ENCODE results near the gene SREBF2. TPM values are rescaled to one million over a fixed set of nuclear protein-coding genes. Genes with fewer than 3 reads are reported as not detected.
"Not testable (repeated sequence)": the region's sequence is repeated elsewhere in the genome, so short reads cannot be mapped to it uniquely, and the experiment has no call there.

The SREBF2 gene
- total RNA-seq, 1 donor, result 95.9 TPM

GRCh38 chr22:41841085-41841712, 8.3 kb downstream of the SREBF2 start:
- DNase-seq (ENCODE audit: low read depth in 2 of 3, low spot score in 2 of 3), result no peak

GRCh38 chr22:41842996-41843970, 10.4 kb downstream of the SREBF2 start:
- DNase-seq (ENCODE audit: low read depth in 2 of 3, low spot score in 2 of 3), result no peak

GRCh38 chr22:41844036-41844435, 11.1 kb downstream of the SREBF2 start:
- DNase-seq (ENCODE audit: low read depth in 2 of 3, low spot score in 2 of 3), result no peak

GRCh38 chr22:41844513-41844912, 11.6 kb downstream of the SREBF2 start:
- no peak for DNase-seq (ENCODE audit: low read depth in 2 of 3, low spot score in 2 of 3)

GRCh38 chr22:41845380-41846267, 12.7 kb downstream of the SREBF2 start:
- peak in 2 of 3 donors; percentile 20 to 32 for DNase-seq (ENCODE audit: low read depth in 2 of 3, low spot score in 2 of 3)

GRCh38 chr22:41846268-41846987, 13.5 kb downstream of the SREBF2 start:
- DNase-seq (ENCODE audit: low read depth in 2 of 3, low spot score in 2 of 3), result no peak

- DNase-seq (ENCODE audit: low read depth in 2 of 3, low spot score in 2 of 3), result no peak
Observed at GRCh38 chr22:41847300-41847699, 14.4 kb downstream of the SREBF2 start.

- peak in 1 of 3 donors; percentile 48 for DNase-seq (ENCODE audit: low read depth in 2 of 3, low spot score in 2 of 3)
Observed at GRCh38 chr22:41848468-41848867, 15.6 kb downstream of the SREBF2 start.

GRCh38 chr22:41856469-41856868, 23.6 kb downstream of the SREBF2 start:
- no peak for DNase-seq (ENCODE audit: low read depth in 2 of 3, low spot score in 2 of 3)

GRCh38 chr22:41857155-41857859, 24.4 kb downstream of the SREBF2 start:
- peak; percentile 49 to 78 (median 71) for DNase-seq (ENCODE audit: low read depth in 2 of 3, low spot score in 2 of 3)

GRCh38 chr22:41857860-41858199, 24.9 kb downstream of the SREBF2 start:
- DNase-seq (ENCODE audit: low read depth in 2 of 3, low spot score in 2 of 3), result no peak

GRCh38 chr22:41862160-41862529, 29.2 kb downstream of the SREBF2 start:
- peak in 2 of 3 donors; percentile 19 to 32 for DNase-seq (ENCODE audit: low read depth in 2 of 3, low spot score in 2 of 3)

GRCh38 chr22:41862530-41863266, 29.8 kb downstream of the SREBF2 start:
- no peak for DNase-seq (ENCODE audit: low read depth in 2 of 3, low spot score in 2 of 3)

- no peak for DNase-seq (ENCODE audit: low read depth in 2 of 3, low spot score in 2 of 3)
Observed at GRCh38 chr22:41863472-41863871, 30.6 kb downstream of the SREBF2 start.

- DNase-seq (ENCODE audit: low read depth in 2 of 3, low spot score in 2 of 3), result no peak
Observed at GRCh38 chr22:41868556-41868955, 35.7 kb downstream of the SREBF2 start.

- DNase-seq (ENCODE audit: low read depth in 2 of 3, low spot score in 2 of 3), result not testable (repeated sequence)
Observed at GRCh38 chr22:41870081-41870480, 37.2 kb downstream of the SREBF2 start.

GRCh38 chr22:41870786-41871185, 37.9 kb downstream of the SREBF2 start:
- DNase-seq (ENCODE audit: low read depth in 2 of 3, low spot score in 2 of 3), result no peak

GRCh38 chr22:41873391-41873790, 40.5 kb downstream of the SREBF2 start:
- DNase-seq (ENCODE audit: low read depth in 2 of 3, low spot score in 2 of 3), result no peak

GRCh38 chr22:41874090-41874489, 41.2 kb downstream of the SREBF2 start:
- DNase-seq (ENCODE audit: low read depth in 2 of 3, low spot score in 2 of 3), result no peak
